Fibroblast of mammary gland (primary cell): Measurements from ENCODE around the gene PDZD11.
"Not testable (repeated sequence)": the region's sequence is repeated elsewhere in the genome, so short reads cannot be mapped to it uniquely, and the experiment has no call there.

Experiments
- DNase-seq: peaks from one replicate; pipeline ENCODE4 v3.0.0-alpha.2; 2010; ENCODE audit warnings: low read depth
- H3K4me3 ChIP-seq: 2 replicates; pipeline ENCODE4 v1.5.1; 2011; ENCODE audit warnings: low read depth, mild to moderate bottlenecking, low read length, moderate library complexity; ENCODE audit not compliant: control insufficient read depth
- CTCF ChIP-seq: conservative IDR thresholded peaks from 2 replicates; pipeline ENCODE4 v1.5.1; 2011; ENCODE audit warnings: low read depth, low read length, inconsistent platforms; ENCODE audit not compliant: control insufficient read depth, insufficient read depth

Gene PDZD11

GRCh38 chrX:70289793-70290770 is at the start of gene PDZD11, which contains the start of gene KIF4A:
Gene PDZD11, minus strand, starts transcription at chrX:70289927. Its CDS starts 586 bp downstream, at chrX:70289341.
Gene KIF4A, plus strand, starts transcription at chrX:70290104. Its CDS starts 355 bp downstream, at chrX:70290459.
- peak; percentile 78 for DNase-seq
- no peak for TF ChIP-seq CTCF

GRCh38 chrX:70338290-70338689 is 48.6 kb upstream of the PDZD11 start:
- TF ChIP-seq CTCF = no peak
- H3K4me3 ChIP-seq = no peak overlapping the region
- no peak for DNase-seq

More at GRCh38 chrX:70289793-70290770, at the start of gene PDZD11, which contains the start of gene KIF4A:
- H3K4me3 ChIP-seq = peak within 1 kb of the TSS; percentile 75

- H3K4me3 ChIP-seq = no peak overlapping the region
- no peak for TF ChIP-seq CTCF
- DNase-seq = no peak
These were observed 47.0 kb upstream of the PDZD11 start for GRCh38 chrX:70336767-70337166.

- no peak for DNase-seq
- TF ChIP-seq CTCF = peak; percentile 6
- no peak overlapping the region for H3K4me3 ChIP-seq
These were observed 42.9 kb upstream of the PDZD11 start for GRCh38 chrX:70332600-70332999.

GRCh38 chrX:70331161-70331560 is 41.4 kb upstream of the PDZD11 start:
- peak; percentile 29 for DNase-seq
- no peak for TF ChIP-seq CTCF
- H3K4me3 ChIP-seq = no peak overlapping the region

- DNase-seq = no peak
- H3K4me3 ChIP-seq = no peak overlapping the region
- no peak for TF ChIP-seq CTCF
These were observed 34.6 kb upstream of the PDZD11 start for GRCh38 chrX:70324326-70324725.

GRCh38 chrX:70323628-70324027 is 33.9 kb upstream of the PDZD11 start:
- not testable (repeated sequence) for H3K4me3 ChIP-seq, DNase-seq
